ENCODE results near the gene FGF3.

Gene FGF3

DNA sequence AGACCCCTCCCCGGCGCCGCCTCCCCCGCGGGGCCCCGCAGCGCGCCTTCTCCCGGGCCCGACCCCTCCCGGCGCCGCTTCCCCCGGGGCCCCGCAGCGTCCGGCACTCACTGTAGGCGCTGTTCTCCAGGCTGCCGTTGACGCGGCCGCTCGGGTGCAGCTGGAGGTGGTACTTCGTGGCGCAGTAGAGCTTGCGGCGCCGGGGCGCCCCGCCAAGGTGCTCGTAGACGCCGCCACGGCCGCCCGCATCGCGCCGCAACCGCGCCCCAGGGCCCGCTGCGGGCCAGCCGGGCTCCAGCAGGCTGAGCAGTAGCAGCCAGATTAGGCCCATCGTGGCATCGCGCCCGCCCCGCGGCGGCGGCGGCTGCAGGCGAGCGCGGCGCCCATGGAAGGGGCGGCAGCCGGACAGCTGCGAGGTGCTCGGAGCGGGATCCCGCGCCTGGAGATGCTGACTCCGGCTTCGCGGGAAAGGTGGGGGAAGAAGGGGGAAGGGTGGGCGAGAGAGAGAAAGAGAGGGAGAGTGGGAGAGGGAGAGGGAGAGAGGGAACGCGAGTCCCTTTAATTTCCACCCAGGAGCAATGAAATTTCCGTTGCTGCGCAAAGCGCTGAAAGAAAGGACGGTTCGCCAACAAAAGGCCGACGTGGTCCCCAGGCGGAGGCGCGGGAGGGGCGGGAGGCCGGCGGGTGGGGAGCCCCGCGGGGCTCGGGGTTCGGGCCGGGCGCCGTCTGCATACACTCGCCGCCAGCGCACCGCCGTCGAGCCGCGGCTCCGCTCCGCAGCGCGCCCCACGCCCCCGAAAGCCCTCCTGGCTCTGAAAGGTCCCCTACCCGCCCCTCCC, at the start of gene FGF3:
FGF3 (minus strand) TSS at position 814 of the 839 bp plus-strand sequence; CDS start at position 331, 483 bp downstream.
- DNase-seq (ENCODE audit: low spot score): no peak

DNA sequence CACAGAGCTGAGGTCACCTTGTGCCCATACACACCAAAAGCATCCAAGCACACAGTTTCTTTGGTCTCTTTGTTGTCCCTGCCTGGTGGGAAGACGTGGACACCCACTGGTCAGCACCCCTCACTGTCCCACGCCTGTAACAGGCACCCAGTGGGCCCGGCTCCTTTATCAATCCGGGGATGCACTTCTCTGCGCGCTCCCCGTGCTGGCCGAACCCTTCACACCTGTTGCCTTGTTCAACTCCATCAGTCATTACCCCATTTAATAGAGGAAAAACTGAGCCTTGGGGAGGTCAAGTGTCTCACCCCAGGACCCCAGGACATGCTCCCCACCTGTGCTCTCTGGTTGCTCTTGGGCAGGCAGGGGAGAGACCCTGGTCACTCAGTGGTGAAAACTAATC, 49.7 kb upstream of the FGF3 start:
- no peak for DNase-seq (ENCODE audit: low spot score)

DNA sequence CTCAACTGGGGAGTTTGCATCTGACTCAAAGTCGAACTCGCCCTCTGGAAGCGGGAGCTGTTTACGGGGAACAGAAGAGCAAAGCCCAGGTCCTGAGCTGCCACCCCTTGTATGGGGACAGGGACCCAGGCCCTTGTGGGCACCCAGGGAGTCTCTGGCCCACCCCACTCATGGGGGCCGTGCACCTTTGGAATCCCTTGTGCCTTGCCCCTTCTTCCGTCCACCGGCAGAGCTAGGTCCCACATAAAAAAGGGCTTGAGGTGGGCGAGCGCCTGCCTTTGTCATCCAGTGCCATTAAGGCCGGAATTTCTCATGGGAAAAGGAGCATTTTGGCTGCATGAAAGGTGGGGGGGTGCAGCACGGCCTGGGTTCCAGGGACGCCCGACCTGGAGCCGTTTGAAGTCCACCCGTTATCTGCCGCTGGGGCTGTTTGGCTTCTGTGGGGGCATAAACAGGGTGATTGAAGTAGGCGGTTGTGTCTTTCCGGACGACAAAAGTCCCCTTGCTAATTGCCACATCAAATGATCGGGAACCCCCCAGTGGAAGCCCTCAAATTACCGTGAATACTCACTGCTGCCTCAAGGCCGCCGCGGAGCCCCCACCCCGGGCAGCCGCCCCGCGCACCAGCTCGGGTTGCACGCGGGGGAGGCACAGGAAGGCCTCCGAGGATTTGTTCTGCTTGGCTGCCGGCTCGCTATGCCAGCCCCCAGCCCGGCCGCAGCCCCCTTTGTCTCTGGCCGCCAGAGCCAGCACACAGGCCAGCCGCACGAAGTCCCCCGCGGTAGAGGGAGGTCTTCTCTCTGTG, 49.0 kb upstream of the FGF3 start:
- DNase-seq (ENCODE audit: low spot score): no peak

DNA sequence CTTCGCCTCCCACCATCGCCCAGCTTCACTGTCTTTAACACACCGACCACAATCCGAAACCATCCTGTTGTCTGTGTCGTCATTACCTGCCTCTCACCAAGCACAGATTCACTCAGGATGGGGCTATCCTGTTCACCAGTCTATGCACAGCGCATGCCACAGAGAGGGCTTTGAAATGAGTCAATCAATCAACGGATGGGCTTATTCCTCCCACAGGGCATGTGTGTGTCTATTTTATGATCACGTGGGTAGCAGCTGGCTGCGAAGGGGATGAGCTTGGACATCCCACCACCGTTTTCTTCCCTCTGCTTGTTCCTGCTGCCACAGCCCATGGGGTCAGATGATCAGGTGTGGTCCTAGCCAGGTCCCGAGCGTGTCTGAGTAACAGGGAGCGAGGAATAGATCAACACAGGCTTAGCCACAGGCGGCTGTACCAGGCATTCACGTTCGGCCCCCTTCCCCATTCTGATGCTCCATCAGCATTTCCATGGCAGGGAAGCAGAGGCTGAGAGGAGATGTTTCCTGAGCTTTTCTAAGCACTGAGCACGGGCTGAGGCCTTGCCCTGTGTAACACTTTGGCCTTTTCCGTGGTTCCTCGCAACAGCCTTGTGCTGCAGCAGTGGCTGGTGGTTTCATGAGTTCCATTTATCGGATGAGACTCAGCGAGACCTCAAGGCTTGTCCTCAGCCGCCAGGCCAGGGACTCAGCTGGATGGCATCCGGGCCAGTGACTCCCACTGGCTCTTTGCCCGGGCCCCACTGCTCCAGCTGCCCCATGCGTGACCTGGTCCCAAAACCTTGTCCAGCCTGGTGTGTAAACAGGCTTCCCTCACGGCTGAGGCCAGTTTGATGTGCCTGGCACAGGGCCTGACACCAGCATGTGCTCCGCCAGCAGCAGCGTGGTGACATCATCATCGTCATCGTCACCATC, 48.1 kb upstream of the FGF3 start:
- DNase-seq (ENCODE audit: low spot score): no peak

DNA sequence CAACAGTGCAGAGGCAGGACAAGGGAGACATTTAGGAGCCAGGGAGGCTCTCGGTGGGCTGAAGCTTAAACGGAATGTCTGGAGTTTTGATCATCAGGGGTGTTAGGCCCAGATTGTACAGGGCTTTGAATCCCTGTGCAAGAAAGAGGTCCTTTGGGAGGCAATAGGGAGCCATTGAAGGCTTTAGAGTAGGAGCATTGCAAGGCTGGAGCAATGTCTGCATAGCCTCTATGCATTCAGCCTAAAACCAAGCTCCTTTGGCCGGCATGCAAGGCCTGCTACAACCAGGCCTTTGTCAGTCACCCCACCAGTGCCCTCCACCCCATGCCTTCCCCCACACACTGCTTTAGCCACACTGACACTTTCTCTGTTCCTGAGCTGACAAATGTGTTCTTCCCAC, 47.4 kb upstream of the FGF3 start:
- no peak for DNase-seq (ENCODE audit: low spot score)

DNA sequence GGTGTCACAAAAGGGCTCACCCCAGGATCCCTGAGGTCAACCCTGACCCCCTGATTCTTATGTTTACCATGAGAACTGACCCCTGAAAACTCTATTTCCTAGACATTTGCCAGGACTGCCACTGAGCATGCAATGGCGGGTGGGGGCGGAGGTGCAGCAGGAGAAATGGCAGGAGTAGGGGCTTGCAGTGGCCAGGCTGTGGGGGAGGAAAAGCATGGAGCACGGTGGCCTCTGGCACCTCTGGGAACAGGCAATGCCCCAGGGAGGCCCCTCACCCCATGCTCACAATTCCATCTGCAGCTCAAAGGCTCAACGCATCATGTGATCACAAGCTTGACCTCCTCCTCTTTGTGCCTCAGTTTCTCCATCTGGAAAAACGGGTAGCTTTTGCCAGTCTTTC, 46.5 kb upstream of the FGF3 start:
- DNase-seq (ENCODE audit: low spot score): no peak

DNA sequence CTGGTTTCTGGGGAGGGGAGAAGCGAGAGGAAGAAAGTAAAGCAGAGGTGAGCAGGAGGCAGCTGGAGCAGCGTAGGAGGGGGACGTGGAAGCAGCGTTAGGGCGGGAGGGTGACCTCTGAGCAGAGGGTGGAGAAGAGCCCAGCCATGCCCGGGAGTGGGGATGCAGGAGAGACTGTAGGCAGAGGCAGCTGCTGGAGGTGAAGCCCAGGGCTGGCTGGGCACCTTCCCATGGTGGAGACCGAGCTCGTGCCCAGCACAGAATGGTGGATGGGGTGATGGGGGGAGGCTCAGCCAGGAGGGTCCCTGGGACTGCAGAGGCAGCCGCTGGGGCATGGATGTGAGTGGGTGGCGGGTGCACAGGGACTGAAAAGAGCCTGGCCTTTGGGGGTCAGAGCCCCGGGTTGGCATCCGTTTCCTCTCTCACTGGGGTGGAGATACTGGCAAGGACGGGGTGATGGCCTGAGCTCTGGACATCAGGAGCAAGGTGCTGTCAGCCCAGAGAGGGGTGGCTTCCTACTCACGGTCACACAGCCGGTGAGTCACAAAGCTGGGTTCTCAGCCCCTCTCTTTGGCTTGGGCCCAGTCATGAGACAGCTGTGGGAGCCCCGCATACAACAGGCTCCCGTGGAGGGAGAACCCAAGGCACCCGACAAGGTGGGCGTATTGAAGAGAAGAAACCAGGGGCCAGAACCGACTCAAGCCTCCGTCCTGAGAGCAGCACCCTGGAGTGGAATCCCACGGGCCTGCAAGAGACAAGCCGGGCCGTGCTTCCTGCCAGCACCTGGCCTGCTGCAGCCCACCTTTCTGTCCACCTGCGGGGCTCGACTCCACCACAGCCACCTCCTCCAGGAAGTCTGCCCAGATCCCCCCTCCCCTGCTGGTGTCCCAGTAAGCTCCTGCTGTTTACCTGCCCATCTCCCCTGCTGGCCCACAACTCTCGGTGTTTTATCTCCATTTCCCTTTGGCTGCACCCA, 45.8 kb upstream of the FGF3 start:
- DNase-seq (ENCODE audit: low spot score): no peak

DNA sequence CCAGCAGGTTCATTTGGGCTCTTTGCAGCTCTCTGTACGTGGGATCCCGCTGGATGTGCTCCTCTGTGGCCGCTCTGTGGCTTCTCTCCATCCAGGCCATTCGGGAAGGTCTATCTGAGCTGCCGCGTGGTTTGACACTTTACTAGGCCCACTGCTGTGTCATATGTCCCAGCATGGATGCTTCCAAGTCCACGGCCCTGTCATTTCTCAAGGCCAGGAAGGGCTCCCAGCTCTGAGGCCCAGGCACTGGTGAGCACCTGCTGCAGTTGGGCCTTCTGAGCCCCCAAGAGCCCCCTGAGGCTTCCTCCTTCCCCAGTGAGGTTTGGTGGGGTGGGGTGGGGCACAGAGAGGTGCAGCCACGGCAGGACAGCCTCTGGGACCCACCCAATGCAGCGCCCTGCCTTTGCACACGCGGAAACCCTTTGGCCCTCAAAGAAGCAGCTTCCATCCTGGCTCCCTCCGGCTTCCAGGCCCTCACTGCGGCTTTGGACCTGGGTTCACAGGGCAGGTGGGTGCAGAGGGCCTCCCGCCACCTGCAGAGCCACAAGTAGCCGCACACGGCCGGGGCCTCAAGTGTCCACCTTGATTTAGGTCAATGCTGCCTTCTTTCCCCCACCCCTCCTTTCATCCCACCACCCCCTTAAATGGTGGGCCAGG, 44.5 kb upstream of the FGF3 start:
- DNase-seq (ENCODE audit: low spot score): no peak

DNA sequence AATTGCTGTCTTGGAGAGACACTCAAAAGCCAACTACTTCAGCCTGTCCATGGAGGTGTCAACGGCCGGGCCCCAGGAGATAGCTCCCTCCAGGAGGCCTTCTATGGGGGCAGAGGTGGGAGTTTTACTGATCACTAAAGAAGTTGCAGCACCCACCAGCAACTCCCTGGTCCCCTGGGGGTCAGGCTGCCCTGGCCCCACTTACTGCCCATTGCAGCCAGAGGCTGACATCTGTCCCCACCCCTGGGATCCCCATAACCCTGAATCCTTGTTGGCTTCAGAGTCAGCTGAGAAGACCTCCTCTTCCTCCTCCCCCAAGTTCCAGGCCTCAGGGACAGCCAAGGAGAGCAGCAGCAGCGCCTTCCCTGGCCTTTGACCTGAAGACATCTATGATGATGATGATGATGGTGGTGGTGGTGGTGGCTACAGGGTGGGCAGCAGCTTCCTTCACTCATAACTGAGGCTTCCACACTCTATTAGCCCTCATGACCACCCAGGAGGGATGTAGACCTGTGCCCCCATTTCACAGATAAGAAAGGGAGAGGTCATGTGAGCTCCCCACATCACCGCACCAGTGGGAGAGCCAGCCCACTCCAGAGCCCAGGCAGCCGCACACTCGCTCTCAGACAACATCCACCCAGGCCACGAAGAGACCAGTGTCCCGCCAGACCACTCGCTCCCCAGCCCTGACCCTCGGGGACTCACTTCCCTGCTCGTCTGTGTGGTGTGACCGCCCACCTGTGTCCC, 43.8 kb upstream of the FGF3 start:
- DNase-seq (ENCODE audit: low spot score): no peak

DNA sequence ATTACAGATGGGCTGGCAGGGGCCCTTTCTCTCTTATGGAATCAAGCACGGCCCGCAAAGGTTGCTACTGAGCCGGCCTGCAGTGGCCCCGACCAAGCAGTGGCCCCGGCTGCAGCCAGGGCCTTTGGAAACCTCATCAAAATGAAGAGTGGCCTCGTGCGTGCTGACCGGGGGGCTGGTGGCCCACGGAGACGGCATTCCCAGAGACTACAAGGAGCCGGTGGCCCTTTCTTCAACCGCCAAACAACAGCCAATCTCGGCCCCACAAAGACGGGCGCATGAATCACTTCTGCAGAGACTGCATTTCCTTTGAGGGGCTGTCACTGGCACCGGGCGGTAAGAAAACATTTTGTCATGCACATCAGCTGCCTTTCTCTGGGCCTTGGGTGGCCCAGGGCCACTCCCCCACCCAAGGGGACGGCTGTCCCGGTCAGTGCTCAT, 43.1 kb upstream of the FGF3 start:
- no peak for DNase-seq (ENCODE audit: low spot score)

DNA sequence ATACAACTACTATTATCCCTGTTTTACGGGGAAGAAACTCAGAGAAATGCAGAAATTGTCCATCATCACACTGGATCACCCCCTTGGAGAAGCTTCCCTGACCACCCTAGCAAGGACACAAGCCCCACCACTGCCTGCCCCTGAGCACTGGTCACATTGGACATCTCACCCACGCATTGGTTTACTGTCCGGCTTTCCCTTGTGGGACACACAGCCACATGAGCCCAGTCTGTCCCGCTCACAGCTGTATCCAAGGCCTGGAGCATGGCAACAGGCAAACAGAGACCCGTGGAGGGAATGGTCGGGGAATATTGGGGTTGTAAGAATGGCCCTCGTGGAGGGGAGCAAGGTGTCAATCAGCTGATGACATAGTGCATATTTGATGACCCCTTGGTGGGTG, 42.7 kb upstream of the FGF3 start:
- DNase-seq (ENCODE audit: low spot score): no peak

DNA sequence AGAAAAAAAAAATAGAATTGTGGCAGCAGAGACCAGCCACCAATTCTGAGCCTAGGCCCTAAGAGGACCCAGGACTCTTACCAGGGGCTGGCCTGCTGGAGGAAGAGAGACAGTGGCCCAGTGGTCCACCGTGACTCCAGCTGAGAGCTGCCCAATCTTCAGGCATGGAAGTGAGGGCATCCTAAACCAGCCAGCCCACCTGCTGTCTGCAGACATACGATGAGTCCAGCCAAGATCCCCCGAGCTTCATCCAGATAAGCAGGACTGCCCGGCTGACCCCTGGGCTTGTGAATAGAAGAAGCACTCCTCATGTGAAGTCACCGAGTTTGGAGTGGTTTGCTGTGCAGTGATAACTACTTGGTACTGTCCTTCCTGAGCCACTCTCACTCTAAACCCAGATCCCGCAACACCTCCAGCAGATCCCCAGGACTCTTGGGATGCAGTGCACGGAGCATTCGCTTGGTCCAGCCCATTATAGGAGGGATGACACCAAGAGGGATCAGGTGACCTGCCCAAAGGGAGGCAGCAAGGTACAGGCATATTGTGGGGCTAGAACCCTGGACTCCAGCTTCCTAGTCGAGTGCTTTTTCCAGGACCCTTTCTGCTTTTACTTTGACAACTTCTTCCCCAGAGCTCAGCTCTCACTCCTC, 41.7 kb upstream of the FGF3 start:
- no peak for DNase-seq (ENCODE audit: low spot score)

DNA sequence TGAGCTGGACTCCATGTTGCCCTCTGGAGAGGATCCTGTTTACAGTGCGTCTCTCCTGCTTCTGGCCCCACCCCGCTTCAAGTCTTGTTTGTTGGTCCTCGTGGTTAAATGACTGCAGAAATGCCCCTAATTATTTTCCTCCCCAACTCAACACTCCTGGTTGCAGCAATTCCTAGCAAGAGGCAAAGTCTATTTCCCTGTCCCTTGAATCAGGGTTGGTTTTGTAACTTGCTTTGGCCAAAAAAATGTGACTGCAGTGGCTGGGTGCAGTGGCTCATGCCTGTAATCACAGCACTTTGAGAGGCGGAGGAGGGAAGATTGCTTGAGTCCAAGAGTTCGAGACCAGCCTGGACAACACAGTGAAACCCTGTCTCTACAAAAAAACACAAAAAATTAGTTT, 41.0 kb upstream of the FGF3 start:
- DNase-seq (ENCODE audit: low spot score): no peak

DNA sequence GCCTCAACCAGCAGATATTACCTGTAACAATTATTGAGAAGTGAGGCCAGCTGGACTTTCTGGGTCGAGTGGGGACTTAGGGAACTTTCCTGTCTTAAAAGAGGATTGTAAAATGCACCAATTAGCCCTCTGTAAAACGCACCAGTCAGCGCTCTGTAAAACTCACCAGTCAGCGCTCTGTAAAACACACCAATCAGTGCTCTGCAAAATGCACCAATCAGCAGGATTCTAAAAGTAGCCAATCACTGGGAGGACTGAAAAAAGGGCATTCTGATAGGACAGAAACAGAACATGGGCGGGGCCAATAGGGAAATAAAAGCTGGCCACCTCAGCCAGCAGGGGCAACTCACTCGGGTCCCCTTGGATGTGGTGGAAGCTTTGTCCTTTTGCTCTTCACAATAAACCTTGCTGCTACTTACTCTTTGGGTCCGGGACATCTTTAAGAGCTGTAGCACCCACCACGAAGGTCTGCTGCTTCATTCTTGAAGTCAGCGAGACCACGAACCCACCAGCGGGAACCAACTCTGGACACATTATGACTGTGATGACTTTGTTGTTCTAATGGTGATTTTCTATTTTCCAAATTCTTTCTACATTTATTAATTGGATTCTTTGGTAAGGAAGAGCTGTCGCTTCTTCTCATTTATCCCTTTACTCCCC, 40.2 kb upstream of the FGF3 start:
- DNase-seq (ENCODE audit: low spot score): no peak

DNA sequence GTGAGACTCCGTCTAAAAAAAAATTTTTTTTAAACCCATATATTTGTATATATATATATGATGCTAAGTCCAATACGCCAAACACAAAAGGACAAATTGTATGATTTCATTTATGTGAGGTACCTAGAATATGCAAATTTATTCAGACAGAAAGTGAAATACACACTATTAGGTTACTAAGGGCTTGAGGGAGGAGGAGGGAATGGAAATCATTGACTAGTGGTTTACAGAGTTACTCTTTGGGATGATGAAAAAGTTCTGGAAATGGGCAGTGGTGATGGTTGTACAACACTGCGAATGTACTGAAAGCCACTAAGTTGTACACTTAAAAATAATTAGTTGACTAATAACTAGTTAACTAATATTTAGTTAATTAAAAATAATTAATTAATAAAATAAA, 36.2 kb upstream of the FGF3 start:
- DNase-seq (ENCODE audit: low spot score): no peak

DNA sequence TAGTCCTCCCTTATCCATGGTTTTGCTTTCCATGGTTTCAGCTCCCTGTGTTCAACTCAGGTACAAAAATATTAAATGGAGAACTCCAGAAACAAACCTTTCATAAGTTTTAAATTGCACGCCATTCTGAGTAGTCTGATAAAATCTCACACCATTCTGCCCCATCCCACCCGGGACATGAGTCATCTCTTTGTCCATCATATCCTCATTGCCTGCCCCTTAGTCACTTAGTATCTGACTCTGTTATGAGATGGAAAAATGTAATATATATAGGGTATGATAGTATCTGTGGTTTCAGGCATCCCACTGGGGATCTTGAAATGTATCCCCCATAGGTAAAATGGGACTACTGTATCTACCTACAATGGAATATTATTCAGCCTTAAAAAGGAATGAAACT, 35.5 kb upstream of the FGF3 start:
- DNase-seq (ENCODE audit: low spot score): no peak

DNA sequence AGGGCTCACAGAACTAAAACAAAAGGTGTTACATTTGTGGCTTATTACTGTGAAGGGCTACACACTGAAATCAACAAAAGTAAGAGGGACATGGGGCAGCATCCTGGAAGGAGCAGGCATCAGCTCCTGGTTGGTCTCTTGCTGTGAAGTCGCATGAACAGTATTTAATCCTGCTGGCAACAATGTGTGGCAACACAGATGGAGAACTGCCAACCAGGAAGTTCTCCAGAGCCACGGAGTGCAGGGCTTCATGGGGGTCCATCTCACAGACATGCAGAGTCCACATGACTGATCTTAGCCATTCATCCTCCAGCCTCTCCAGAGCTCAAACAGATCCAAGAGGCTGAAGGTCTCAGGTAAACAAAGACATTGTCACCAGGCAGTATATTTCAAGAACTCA, 32.8 kb upstream of the FGF3 start:
- no peak for DNase-seq (ENCODE audit: low spot score)

DNA sequence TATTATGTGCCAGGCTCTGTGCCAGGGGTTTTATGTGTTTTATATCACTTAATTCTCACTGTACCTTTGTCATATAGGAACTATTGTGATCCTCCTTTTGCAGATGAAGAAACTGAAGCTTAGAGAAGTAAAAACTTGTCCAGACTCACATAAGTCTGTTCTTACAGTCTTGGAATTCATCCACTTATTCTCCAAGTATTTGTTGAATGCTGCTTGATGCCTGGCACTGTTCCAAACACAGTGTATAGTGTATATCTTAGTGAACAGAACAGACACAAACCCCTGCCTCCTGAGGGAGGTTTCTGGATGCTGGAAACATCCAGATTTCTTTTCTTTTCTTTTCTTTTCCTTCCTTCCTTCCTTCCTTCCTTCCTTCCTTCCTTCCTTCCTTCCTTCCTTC, 29.0 kb upstream of the FGF3 start:
- DNase-seq (ENCODE audit: low spot score): no peak

DNA sequence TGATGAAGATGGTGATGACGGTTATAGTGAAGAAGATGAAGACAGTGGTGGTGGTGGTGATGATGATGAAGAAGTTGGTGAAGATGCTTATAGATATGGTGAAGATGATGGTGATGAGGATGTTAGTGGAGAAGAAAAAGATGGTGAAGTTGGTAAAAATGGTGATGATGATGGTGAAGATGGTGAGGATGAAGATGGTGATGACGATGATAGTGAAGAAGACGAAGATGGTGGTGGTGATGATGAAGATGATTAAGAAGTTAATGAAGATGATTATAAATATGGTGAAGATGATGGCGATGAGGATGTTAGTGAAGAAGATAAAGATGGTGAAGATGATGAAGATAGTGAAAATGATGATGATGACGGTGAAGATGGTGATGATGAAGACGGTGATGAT, 25.2 kb upstream of the FGF3 start:
- no peak for DNase-seq (ENCODE audit: low spot score)

Measured in activated CD4-positive, alpha-beta T cell treated with anti-CD3 and anti-CD28 coated beads, Interleukin-2, Interleukin-4, amounts not matched to agents 100 ng/mL and 50 ng/mL, durations not matched to agents 16 hours and 8 hours (primary cell).